Neural progenitor cell (in vitro differentiated cells): ENCODE data around the gene PIAS2. TPM values are rescaled to one million over a fixed set of nuclear protein-coding genes. Genes with fewer than 3 reads are reported as not detected.

Source experiments
- DNase-seq: peaks from one replicate; pipeline ENCODE4 v3.0.0-alpha.2; 2016; ENCODE audit warnings: low spot score
- H2AFZ ChIP-seq: fragments of 200-600 bp; sonication (generic); replicated peaks from 2 replicates; pipeline ENCODE4 v1.6.1; 2016; ENCODE audit warnings: antibody characterized with exemption
- H3F3A ChIP-seq: fragments of 200-600 bp; sonication (generic); 2 replicates; pipeline ENCODE4 v1.6.1; 2016; ENCODE audit warnings: antibody characterized with exemption, low read depth
- H3K27ac ChIP-seq: fragments of 200-600 bp; sonication (generic); 2 replicates; pipeline ENCODE4 v1.5.1; 2016; ENCODE audit warnings: mild to moderate bottlenecking
- H3K27me3 ChIP-seq: fragments of 200-600 bp; sonication (generic); 2 replicates; pipeline ENCODE4 v1.6.1; 2016; ENCODE audit warnings: mild to moderate bottlenecking, moderate library complexity
- H3K36me3 ChIP-seq: fragments of 200-600 bp; sonication (generic); 2 replicates; pipeline ENCODE4 v1.5.1; 2016
- H3K4me1 ChIP-seq: fragments of 200-600 bp; sonication (generic); 2 replicates; pipeline ENCODE4 v1.6.1; 2016; ENCODE audit warnings: mixed run types
- H3K4me2 ChIP-seq: fragments of 200-600 bp; sonication (generic); 2 replicates; pipeline ENCODE4 v1.6.1; 2016
- H3K4me3 ChIP-seq: fragments of 200-600 bp; sonication (generic); 2 replicates; pipeline ENCODE4 v1.5.1; 2016
- H3K79me2 ChIP-seq: fragments of 200-600 bp; sonication (generic); 2 replicates; pipeline ENCODE4 v1.6.1; 2016; ENCODE audit warnings: low read depth
- H3K9ac ChIP-seq: fragments of 200-600 bp; sonication (generic); 2 replicates; pipeline ENCODE4 v1.6.1; 2016
- H3K9me3 ChIP-seq: fragments of 200-600 bp; sonication (generic); 2 replicates; pipeline ENCODE4 v1.5.1; 2016; ENCODE audit warnings: low read depth
- H4K20me1 ChIP-seq: fragments of 200-600 bp; sonication (generic); 2 replicates; pipeline ENCODE4 v1.6.1; 2016; ENCODE audit warnings: low read depth
- H3K27ac Mint-ChIP-seq: 3 replicates; pipeline ENCODE4 v1.8.0; 2021; ENCODE audit warnings: mixed read lengths
- H3K27me3 Mint-ChIP-seq: 2 replicates; pipeline ENCODE4 v1.8.0; 2022; ENCODE audit warnings: low read depth, mild to moderate bottlenecking, inconsistent platforms, moderate library complexity, mixed read lengths; ENCODE audit not compliant: insufficient read depth
- H3K36me3 Mint-ChIP-seq: 3 replicates; pipeline ENCODE4 v1.8.0; 2021; ENCODE audit warnings: mixed read lengths
- H3K4me1 Mint-ChIP-seq: 3 replicates; pipeline ENCODE4 v1.8.0; 2021; ENCODE audit warnings: mixed read lengths
- H3K4me3 Mint-ChIP-seq: 3 replicates; pipeline ENCODE4 v1.8.0; 2021; ENCODE audit warnings: mild to moderate bottlenecking, moderate library complexity, mixed read lengths
- H3K9me3 Mint-ChIP-seq: 3 replicates; pipeline ENCODE4 v1.8.0; 2020; ENCODE audit warnings: mixed read lengths
- CTCF ChIP-seq: fragments of 200-600 bp; sonication (generic); IDR thresholded peaks from 2 replicates; pipeline ENCODE4 v1.5.1; 2017; ENCODE audit warnings: antibody characterized with exemption, mild to moderate bottlenecking
- EZH2 ChIP-seq: fragments of 200-600 bp; sonication (generic); IDR thresholded peaks from 2 replicates; pipeline ENCODE4 v1.6.1; 2017; ENCODE audit warnings: antibody characterized with exemption, mild to moderate bottlenecking, moderate library complexity
- EZH2phosphoT487 ChIP-seq: fragments of 200-600 bp; sonication (generic); IDR thresholded peaks from 2 replicates; pipeline ENCODE4 v1.6.1; 2017; ENCODE audit warnings: antibody characterized with exemption
- total RNA-seq: library from RNA; depleted of rRNA; stranded (reverse); fragments of >200 nt; gene quantifications from 2 replicates; pipeline ENCODE4 v1.2.3, GENCODE V29; 2015; ENCODE audit warnings: low replicate concordance

Gene PIAS2
- total RNA-seq, 1 donor from 2014 or later, result 39.4 TPM

- peak overlapping the region; percentile 90 for H3K4me2 ChIP-seq
Measured at GRCh38 chr18:46755315-46756024, 161.8 kb downstream of the PIAS2 start.

GRCh38 chr18:46754661-46755292 is 162.5 kb downstream of the PIAS2 start:
- Mint-ChIP-seq H3K4me3 (peak overlapping the region; percentile 78), H3K9me3 (no peaks in the 10 kb centered on the region), H3K27ac (no peak overlapping the region), H3K36me3 (no peaks in the 10 kb centered on the region), H3K4me1 (peaks cover 15% of the 10 kb centered on the region), H3K27me3 (peaks cover 51% of the 10 kb centered on the region)
- H3K4me3 ChIP-seq, result no peak overlapping the region
- peaks cover 33% of the 10 kb centered on the region for H3F3A ChIP-seq
- H3K9me3 ChIP-seq, result no peaks in the 10 kb centered on the region
- H3K27ac ChIP-seq, result no peak overlapping the region
- H3K27me3 ChIP-seq, result peaks cover 64% of the 10 kb centered on the region
- H3K9ac ChIP-seq, result no peak overlapping the region
- H3K4me2 ChIP-seq, result no peak overlapping the region
- no peaks in the 10 kb centered on the region for H3K36me3 ChIP-seq
- H3K4me1 ChIP-seq, result peaks cover 9% of the 10 kb centered on the region
- peaks cover 35% of the 10 kb centered on the region for H4K20me1 ChIP-seq
- no peak overlapping the region for H2AFZ ChIP-seq
- H3K79me2 ChIP-seq, result no peaks in the 10 kb centered on the region
- TF ChIP-seq CTCF, result peak; percentile 50
- no peak for TF ChIP-seq EZH2
- DNase-seq, result peak; percentile 49

More at GRCh38 chr18:46755315-46756024, 161.8 kb downstream of the PIAS2 start:
- H3K36me3 ChIP-seq, result no peaks in the 10 kb centered on the region
- H3K27me3 Mint-ChIP-seq, result peaks cover 49% of the 10 kb centered on the region
- H3K4me1 Mint-ChIP-seq, result peaks cover 15% of the 10 kb centered on the region
- H3K4me1 ChIP-seq, result peaks cover 9% of the 10 kb centered on the region
- no peak overlapping the region for H3K9ac ChIP-seq
- H3K4me3 Mint-ChIP-seq, result peak overlapping the region; percentile 78
- H3K27me3 ChIP-seq, result peaks cover 71% of the 10 kb centered on the region
- DNase-seq, result peak; percentile 13
- H3K9me3 Mint-ChIP-seq, result no peaks in the 10 kb centered on the region
- no peaks in the 10 kb centered on the region for H3K36me3 Mint-ChIP-seq
- no peak overlapping the region for H2AFZ ChIP-seq
- TF ChIP-seq EZH2phosphoT487, result no peak
- TF ChIP-seq CTCF, result no peak
- TF ChIP-seq EZH2, result no peak
- H4K20me1 ChIP-seq, result peaks cover 35% of the 10 kb centered on the region
- H3F3A ChIP-seq, result peaks cover 33% of the 10 kb centered on the region
- no peak overlapping the region for H3K27ac Mint-ChIP-seq
- no peaks in the 10 kb centered on the region for H3K79me2 ChIP-seq
- H3K4me3 ChIP-seq, result peak overlapping the region; percentile 58
- no peaks in the 10 kb centered on the region for H3K9me3 ChIP-seq
- H3K27ac ChIP-seq, result no peak overlapping the region

GRCh38 chr18:46754188-46754587 is 163.1 kb downstream of the PIAS2 start:
- peaks cover 35% of the 10 kb centered on the region for H4K20me1 ChIP-seq
- H3K27me3 ChIP-seq, result peaks cover 58% of the 10 kb centered on the region
- Mint-ChIP-seq H3K27ac (no peak overlapping the region), H3K36me3 (no peaks in the 10 kb centered on the region), H3K4me1 (peaks cover 15% of the 10 kb centered on the region), H3K27me3 (peaks cover 49% of the 10 kb centered on the region), H3K9me3 (no peaks in the 10 kb centered on the region), H3K4me3 (no peak overlapping the region)
- no peaks in the 10 kb centered on the region for H3K36me3 ChIP-seq
- no peak overlapping the region for H3K4me2 ChIP-seq
- H3K79me2 ChIP-seq, result no peaks in the 10 kb centered on the region
- H2AFZ ChIP-seq, result no peak overlapping the region
- no peak overlapping the region for H3K27ac ChIP-seq
- DNase-seq, result no peak
- peaks cover 9% of the 10 kb centered on the region for H3K4me1 ChIP-seq
- no peak overlapping the region for H3K4me3 ChIP-seq
- no peak overlapping the region for H3K9ac ChIP-seq
- H3K9me3 ChIP-seq, result no peaks in the 10 kb centered on the region
- TF ChIP-seq EZH2, result no peak
- no peak for TF ChIP-seq EZH2phosphoT487
- no peak for TF ChIP-seq CTCF
- H3F3A ChIP-seq, result peaks cover 33% of the 10 kb centered on the region

Other genes starting within 250 kb of the PIAS2 start
- 0.03 and 0.04 TPM in 2 replicates for gene ST8SIA5, start 160.5 kb downstream of the PIAS2 start, total RNA-seq
- 28.6 and 39.9 TPM in 2 replicates for gene KATNAL2, start 95 bp upstream of the PIAS2 start, total RNA-seq
- gene ELOA2, start 118.1 kb upstream of the PIAS2 start, total RNA-seq, result not detected in 2 replicates
- gene HDHD2, start 233.0 kb upstream of the PIAS2 start, total RNA-seq, result 54.4 and 85.0 TPM in 2 replicates